GM23338 (cell line): ENCODE data around the gene LRP10. TPM values are rescaled to one million over a fixed set of nuclear protein-coding genes. Genes with fewer than 3 reads are reported as not detected.

Experiments used
- ATAC-seq: fragments of 200-7000 bp; cut with Tn5 transposase; 3 replicates; pipeline ENCODE4 v1.9.1; 2020
- DNase-seq: peaks from one replicate; pipeline ENCODE4 v3.0.0-alpha.2; 2015; ENCODE audit warnings: low spot score
- H2AFZ ChIP-seq: fragments of 200-600 bp; sonication (generic); 2 replicates; pipeline ENCODE4 v1.8.0; 2016; ENCODE audit warnings: antibody characterized with exemption, mild to moderate bottlenecking, moderate library complexity
- H3F3A ChIP-seq: fragments of 200-600 bp; sonication (generic); replicated peaks from 2 replicates; pipeline ENCODE4 v1.8.0; 2017; ENCODE audit warnings: antibody characterized with exemption, mixed run types, low read depth
- H3K27ac ChIP-seq: fragments of 200-600 bp; sonication (generic); 2 replicates; pipeline ENCODE4 v1.6.1; 2016; ENCODE audit warnings: low read depth
- H3K27me3 ChIP-seq: fragments of 200-600 bp; sonication (generic); 2 replicates; pipeline ENCODE4 v1.8.0; 2016; ENCODE audit warnings: mild to moderate bottlenecking, mixed run types, moderate library complexity; ENCODE audit not compliant: insufficient read depth
- H3K36me3 ChIP-seq: fragments of 200-600 bp; sonication (generic); 2 replicates; pipeline ENCODE4 v1.8.0; 2016; ENCODE audit warnings: mild to moderate bottlenecking; ENCODE audit not compliant: insufficient read depth
- H3K4me1 ChIP-seq: fragments of 200-600 bp; sonication (generic); 2 replicates; pipeline ENCODE4 v1.8.0; 2016; ENCODE audit warnings: mild to moderate bottlenecking, moderate library complexity; ENCODE audit not compliant: insufficient read depth
- H3K4me2 ChIP-seq: fragments of 200-600 bp; sonication (generic); 2 replicates; pipeline ENCODE4 v1.7.1; 2017; ENCODE audit warnings: mixed run types
- H3K4me3 ChIP-seq: fragments of 200-600 bp; sonication (generic); 2 replicates; pipeline ENCODE4 v1.6.1; 2016; ENCODE audit warnings: mixed run types
- H3K79me2 ChIP-seq: fragments of 200-600 bp; sonication (generic); replicated peaks from 2 replicates; pipeline ENCODE4 v1.8.0; 2017; ENCODE audit warnings: mild to moderate bottlenecking; ENCODE audit not compliant: insufficient read depth
- H3K9me2 ChIP-seq: fragments of 200-600 bp; sonication (generic); 2 replicates; pipeline ENCODE4 v1.8.0; 2017; ENCODE audit not compliant: insufficient read depth
- H4K20me1 ChIP-seq: fragments of 200-600 bp; sonication (generic); replicated peaks from 2 replicates; pipeline ENCODE4 v1.8.0; 2017; ENCODE audit warnings: mild to moderate bottlenecking; ENCODE audit not compliant: insufficient read depth
- H3K27ac Mint-ChIP-seq: 2 replicates; pipeline ENCODE4 v1.8.0; 2020; ENCODE audit warnings: inconsistent platforms, mild to moderate bottlenecking, moderate library complexity, mixed read lengths
- H3K27me3 Mint-ChIP-seq: 3 replicates; pipeline ENCODE4 v1.8.0; 2022; ENCODE audit warnings: low read depth, mild to moderate bottlenecking, moderate library complexity, mixed read lengths, inconsistent platforms; ENCODE audit not compliant: insufficient read depth, poor library complexity
- H3K36me3 Mint-ChIP-seq: 3 replicates; pipeline ENCODE4 v1.8.0; 2021; ENCODE audit warnings: low read depth, mild to moderate bottlenecking, inconsistent platforms, moderate library complexity, mixed read lengths
- H3K4me1 Mint-ChIP-seq: 3 replicates; pipeline ENCODE4 v1.8.0; 2020; ENCODE audit warnings: mild to moderate bottlenecking, inconsistent platforms, mixed read lengths
- H3K4me3 Mint-ChIP-seq: 3 replicates; pipeline ENCODE4 v1.8.0; 2021; ENCODE audit warnings: moderate library complexity, mild to moderate bottlenecking, inconsistent platforms, mixed read lengths
- H3K9me3 Mint-ChIP-seq: 3 replicates; pipeline ENCODE4 v1.8.0; 2020; ENCODE audit warnings: moderate library complexity, mild to moderate bottlenecking, inconsistent platforms, mixed read lengths
- NANOG ChIP-seq: IDR thresholded peaks from 2 replicates; pipeline ENCODE4 v1.6.1; 2016; ENCODE audit warnings: antibody characterized with exemption, borderline replicate concordance
- STAT1 ChIP-seq: IDR thresholded peaks from one replicate; pipeline ENCODE4 v1.6.1; 2016; ENCODE audit warnings: antibody characterized with exemption; ENCODE audit not compliant: unreplicated experiment
- ZNF331 ChIP-seq: fragments of 250-450 bp; sonication (Bioruptor Pico); IDR thresholded peaks from 2 replicates; pipeline ENCODE4 v1.5.0; 2020; ENCODE audit warnings: low read depth, mild to moderate bottlenecking, moderate library complexity
- polyA plus RNA-seq: library from polyadenylated mRNA; unstranded; fragments of >200 nt; fragmentation: Nextera tagmentation; extraction: Ambion mirVana; gene quantifications from 2 replicates; pipeline ENCODE4 v1.2.1, GENCODE V29; 2016
- total RNA-seq: library from RNA; depleted of rRNA; stranded (reverse); fragments of >200 nt; shearing (Covaris generic); gene quantifications from 2 replicates; pipeline ENCODE4 v1.2.3, GENCODE V29; 2014
- TF ChIP-seq, protein P1 (sequence below), 2 experiments: fragments of 200-600 bp in 1 of 2; sonication (generic) in 1 of 2; conservative IDR thresholded peaks; 2 replicates each; pipeline versions ENCODE4 v1.5.1 to v1.6.1; 2016 to 2017; ENCODE audit warnings: antibody characterized with exemption in 2 of 2, low read depth in 2 of 2, mild to moderate bottlenecking in 2 of 2, moderate library complexity in 1 of 2
- TF ChIP-seq, protein P2 (sequence below): IDR thresholded peaks from one replicate; pipeline ENCODE4 v1.6.1; 2018; ENCODE audit warnings: antibody characterized with exemption; ENCODE audit not compliant: unreplicated experiment
- TF ChIP-seq, protein P3 (sequence below): fragments of 250-450 bp; sonication (Bioruptor Pico); IDR thresholded peaks from 2 replicates; pipeline ENCODE4 v1.5.0; 2020; ENCODE audit warnings: mild to moderate bottlenecking, moderate library complexity

Gene LRP10
- total and polyA plus RNA-seq, 2 experiments from 2014 or later = 6.4 to 18.1 TPM

DNA sequence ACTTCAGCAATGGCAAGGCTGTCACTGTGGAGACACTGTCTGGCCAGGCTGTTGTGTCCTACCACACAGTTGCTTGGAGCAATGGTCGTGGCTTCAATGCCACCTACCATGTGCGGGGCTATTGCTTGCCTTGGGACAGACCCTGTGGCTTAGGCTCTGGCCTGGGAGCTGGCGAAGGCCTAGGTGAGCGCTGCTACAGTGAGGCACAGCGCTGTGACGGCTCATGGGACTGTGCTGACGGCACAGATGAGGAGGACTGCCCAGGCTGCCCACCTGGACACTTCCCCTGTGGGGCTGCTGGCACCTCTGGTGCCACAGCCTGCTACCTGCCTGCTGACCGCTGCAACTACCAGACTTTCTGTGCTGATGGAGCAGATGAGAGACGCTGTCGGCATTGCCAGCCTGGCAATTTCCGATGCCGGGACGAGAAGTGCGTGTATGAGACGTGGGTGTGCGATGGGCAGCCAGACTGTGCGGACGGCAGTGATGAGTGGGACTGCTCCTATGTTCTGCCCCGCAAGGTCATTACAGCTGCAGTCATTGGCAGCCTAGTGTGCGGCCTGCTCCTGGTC lies 4.3 kb downstream of the LRP10 start:
- peaks cover 13% of the 10 kb centered on the region for H3K27me3 Mint-ChIP-seq
- no peak overlapping the region for H3K27ac Mint-ChIP-seq
- no peak for ATAC-seq
- Histone ChIP-seq H3K4me1 (peaks cover 6% of the 10 kb centered on the region), H3K27me3 (no peaks in the 10 kb centered on the region), H3F3A (peaks cover 2% of the 10 kb centered on the region; the same call in 1 of the 2 replicates), H3K4me2 (no peak overlapping the region), H3K9me2 (no peaks in the 10 kb centered on the region), H3K4me3 (no peak overlapping the region), H3K27ac (no peak overlapping the region), H3K79me2 (no peaks in the 10 kb centered on the region), H3K36me3 (no peaks in the 10 kb centered on the region), H4K20me1 (no peaks in the 10 kb centered on the region), H2AFZ (no peak overlapping the region)
- H3K36me3 Mint-ChIP-seq = peaks cover 23% of the 10 kb centered on the region
- no peak for DNase-seq
- TF ChIP-seq, protein P1, sequence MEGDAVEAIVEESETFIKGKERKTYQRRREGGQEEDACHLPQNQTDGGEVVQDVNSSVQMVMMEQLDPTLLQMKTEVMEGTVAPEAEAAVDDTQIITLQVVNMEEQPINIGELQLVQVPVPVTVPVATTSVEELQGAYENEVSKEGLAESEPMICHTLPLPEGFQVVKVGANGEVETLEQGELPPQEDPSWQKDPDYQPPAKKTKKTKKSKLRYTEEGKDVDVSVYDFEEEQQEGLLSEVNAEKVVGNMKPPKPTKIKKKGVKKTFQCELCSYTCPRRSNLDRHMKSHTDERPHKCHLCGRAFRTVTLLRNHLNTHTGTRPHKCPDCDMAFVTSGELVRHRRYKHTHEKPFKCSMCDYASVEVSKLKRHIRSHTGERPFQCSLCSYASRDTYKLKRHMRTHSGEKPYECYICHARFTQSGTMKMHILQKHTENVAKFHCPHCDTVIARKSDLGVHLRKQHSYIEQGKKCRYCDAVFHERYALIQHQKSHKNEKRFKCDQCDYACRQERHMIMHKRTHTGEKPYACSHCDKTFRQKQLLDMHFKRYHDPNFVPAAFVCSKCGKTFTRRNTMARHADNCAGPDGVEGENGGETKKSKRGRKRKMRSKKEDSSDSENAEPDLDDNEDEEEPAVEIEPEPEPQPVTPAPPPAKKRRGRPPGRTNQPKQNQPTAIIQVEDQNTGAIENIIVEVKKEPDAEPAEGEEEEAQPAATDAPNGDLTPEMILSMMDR (conservative IDR thresholded peaks at IDR 0.05; ENCODE audit: low read depth in 2 of 2) = no peak
- no peak for TF ChIP-seq ZNF331 (CRISPR knock-in tag)
- no peak for TF ChIP-seq STAT1
- TF ChIP-seq NANOG = no peak
- TF ChIP-seq, protein P2, sequence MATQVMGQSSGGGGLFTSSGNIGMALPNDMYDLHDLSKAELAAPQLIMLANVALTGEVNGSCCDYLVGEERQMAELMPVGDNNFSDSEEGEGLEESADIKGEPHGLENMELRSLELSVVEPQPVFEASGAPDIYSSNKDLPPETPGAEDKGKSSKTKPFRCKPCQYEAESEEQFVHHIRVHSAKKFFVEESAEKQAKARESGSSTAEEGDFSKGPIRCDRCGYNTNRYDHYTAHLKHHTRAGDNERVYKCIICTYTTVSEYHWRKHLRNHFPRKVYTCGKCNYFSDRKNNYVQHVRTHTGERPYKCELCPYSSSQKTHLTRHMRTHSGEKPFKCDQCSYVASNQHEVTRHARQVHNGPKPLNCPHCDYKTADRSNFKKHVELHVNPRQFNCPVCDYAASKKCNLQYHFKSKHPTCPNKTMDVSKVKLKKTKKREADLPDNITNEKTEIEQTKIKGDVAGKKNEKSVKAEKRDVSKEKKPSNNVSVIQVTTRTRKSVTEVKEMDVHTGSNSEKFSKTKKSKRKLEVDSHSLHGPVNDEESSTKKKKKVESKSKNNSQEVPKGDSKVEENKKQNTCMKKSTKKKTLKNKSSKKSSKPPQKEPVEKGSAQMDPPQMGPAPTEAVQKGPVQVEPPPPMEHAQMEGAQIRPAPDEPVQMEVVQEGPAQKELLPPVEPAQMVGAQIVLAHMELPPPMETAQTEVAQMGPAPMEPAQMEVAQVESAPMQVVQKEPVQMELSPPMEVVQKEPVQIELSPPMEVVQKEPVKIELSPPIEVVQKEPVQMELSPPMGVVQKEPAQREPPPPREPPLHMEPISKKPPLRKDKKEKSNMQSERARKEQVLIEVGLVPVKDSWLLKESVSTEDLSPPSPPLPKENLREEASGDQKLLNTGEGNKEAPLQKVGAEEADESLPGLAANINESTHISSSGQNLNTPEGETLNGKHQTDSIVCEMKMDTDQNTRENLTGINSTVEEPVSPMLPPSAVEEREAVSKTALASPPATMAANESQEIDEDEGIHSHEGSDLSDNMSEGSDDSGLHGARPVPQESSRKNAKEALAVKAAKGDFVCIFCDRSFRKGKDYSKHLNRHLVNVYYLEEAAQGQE = no peak
- peaks cover 7% of the 10 kb centered on the region for H3K4me1 Mint-ChIP-seq
- H3K9me3 Mint-ChIP-seq = no peaks in the 10 kb centered on the region
- no peak overlapping the region for H3K4me3 Mint-ChIP-seq

DNA sequence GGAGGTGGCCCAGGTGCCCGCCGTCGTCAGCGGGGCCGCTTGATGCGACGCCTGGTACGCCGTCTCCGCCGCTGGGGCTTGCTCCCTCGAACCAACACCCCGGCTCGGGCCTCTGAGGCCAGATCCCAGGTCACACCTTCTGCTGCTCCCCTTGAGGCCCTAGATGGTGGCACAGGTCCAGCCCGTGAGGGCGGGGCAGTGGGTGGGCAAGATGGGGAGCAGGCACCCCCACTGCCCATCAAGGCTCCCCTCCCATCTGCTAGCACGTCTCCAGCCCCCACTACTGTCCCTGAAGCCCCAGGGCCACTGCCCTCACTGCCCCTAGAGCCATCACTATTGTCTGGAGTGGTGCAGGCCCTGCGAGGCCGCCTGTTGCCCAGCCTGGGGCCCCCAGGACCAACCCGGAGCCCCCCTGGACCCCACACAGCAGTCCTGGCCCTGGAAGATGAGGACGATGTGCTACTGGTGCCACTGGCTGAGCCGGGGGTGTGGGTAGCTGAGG lies 5.5 kb downstream of the LRP10 start:
- Histone ChIP-seq H3K79me2 (no peaks in the 10 kb centered on the region), H3K4me2 (no peak overlapping the region), H3K27me3 (no peaks in the 10 kb centered on the region), H4K20me1 (no peaks in the 10 kb centered on the region), H3K36me3 (no peaks in the 10 kb centered on the region), H2AFZ (no peak overlapping the region), H3K4me1 (peaks cover 9% of the 10 kb centered on the region), H3K27ac (no peak overlapping the region), H3F3A (0 out of 2 replicates have a peak, but pooled peaks cover 5% of the 10 kb centered on the region), H3K4me3 (no peak overlapping the region), H3K9me2 (no peaks in the 10 kb centered on the region)
- Mint-ChIP-seq H3K4me1 (peaks cover 12% of the 10 kb centered on the region), H3K9me3 (no peaks in the 10 kb centered on the region), H3K36me3 (peaks cover 23% of the 10 kb centered on the region), H3K27me3 (peaks cover 19% of the 10 kb centered on the region), H3K27ac (no peak overlapping the region), H3K4me3 (no peak overlapping the region)
- DNase-seq = no peak
- no peak for ATAC-seq
- TF ChIP-seq, protein P3, sequence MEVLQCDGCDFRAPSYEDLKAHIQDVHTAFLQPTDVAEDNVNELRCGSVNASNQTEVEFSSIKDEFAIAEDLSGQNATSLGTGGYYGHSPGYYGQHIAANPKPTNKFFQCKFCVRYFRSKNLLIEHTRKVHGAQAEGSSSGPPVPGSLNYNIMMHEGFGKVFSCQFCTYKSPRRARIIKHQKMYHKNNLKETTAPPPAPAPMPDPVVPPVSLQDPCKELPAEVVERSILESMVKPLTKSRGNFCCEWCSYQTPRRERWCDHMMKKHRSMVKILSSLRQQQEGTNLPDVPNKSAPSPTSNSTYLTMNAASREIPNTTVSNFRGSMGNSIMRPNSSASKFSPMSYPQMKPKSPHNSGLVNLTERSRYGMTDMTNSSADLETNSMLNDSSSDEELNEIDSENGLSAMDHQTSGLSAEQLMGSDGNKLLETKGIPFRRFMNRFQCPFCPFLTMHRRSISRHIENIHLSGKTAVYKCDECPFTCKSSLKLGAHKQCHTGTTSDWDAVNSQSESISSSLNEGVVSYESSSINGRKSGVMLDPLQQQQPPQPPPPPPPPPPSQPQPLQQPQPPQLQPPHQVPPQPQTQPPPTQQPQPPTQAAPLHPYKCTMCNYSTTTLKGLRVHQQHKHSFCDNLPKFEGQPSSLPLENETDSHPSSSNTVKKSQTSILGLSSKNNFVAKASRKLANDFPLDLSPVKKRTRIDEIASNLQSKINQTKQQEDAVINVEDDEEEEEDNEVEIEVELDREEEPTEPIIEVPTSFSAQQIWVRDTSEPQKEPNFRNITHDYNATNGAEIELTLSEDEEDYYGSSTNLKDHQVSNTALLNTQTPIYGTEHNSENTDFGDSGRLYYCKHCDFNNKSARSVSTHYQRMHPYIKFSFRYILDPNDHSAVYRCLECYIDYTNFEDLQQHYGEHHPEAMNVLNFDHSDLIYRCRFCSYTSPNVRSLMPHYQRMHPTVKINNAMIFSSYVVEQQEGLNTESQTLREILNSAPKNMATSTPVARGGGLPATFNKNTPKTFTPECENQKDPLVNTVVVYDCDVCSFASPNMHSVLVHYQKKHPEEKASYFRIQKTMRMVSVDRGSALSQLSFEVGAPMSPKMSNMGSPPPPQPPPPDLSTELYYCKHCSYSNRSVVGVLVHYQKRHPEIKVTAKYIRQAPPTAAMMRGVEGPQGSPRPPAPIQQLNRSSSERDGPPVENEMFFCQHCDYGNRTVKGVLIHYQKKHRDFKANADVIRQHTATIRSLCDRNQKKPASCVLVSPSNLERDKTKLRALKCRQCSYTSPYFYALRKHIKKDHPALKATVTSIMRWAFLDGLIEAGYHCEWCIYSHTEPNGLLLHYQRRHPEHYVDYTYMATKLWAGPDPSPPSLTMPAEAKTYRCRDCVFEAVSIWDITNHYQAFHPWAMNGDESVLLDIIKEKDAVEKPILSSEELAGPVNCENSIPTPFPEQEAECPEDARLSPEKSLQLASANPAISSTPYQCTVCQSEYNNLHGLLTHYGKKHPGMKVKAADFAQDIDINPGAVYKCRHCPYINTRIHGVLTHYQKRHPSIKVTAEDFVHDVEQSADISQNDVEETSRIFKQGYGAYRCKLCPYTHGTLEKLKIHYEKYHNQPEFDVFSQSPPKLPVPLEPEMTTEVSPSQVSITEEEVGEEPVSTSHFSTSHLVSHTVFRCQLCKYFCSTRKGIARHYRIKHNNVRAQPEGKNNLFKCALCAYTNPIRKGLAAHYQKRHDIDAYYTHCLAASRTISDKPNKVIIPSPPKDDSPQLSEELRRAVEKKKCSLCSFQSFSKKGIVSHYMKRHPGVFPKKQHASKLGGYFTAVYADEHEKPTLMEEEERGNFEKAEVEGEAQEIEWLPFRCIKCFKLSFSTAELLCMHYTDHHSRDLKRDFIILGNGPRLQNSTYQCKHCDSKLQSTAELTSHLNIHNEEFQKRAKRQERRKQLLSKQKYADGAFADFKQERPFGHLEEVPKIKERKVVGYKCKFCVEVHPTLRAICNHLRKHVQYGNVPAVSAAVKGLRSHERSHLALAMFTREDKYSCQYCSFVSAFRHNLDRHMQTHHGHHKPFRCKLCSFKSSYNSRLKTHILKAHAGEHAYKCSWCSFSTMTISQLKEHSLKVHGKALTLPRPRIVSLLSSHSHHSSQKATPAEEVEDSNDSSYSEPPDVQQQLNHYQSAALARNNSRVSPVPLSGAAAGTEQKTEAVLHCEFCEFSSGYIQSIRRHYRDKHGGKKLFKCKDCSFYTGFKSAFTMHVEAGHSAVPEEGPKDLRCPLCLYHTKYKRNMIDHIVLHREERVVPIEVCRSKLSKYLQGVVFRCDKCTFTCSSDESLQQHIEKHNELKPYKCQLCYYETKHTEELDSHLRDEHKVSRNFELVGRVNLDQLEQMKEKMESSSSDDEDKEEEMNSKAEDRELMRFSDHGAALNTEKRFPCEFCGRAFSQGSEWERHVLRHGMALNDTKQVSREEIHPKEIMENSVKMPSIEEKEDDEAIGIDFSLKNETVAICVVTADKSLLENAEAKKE (CRISPR knock-in tag) = no peak
- TF ChIP-seq, protein P1 (conservative IDR thresholded peaks at IDR 0.05; ENCODE audit: low read depth in 2 of 2) = no peak
